Spleen (tissue), 13 donors: Measurements from ENCODE around the gene LRSAM1. TPM values are rescaled to one million over a fixed set of nuclear protein-coding genes. Genes with fewer than 3 reads are reported as not detected.

Source experiments
- DNase-seq: peaks from one replicate; pipeline ENCODE4 v3.0.0-alpha.2; 2020
- H3K27ac ChIP-seq, 8 donors: fragments of 200-600 bp; sonication (generic) in 7 of 8; 1 replicate in 4 of 8; 2 replicates in 4 of 8; pipeline versions ENCODE4 v1.5.0 to v1.8.0; 2016 to 2021; ENCODE audit warnings: inconsistent platforms in 4 of 8, mild to moderate bottlenecking in 4 of 8, moderate library complexity in 1 of 8
- H3K27me3 ChIP-seq, 7 donors: fragments of 200-600 bp; sonication (generic) in 6 of 7; replicated peaks in 1 of 7; 1 replicate in 4 of 7; 2 replicates in 3 of 7; pipeline versions ENCODE4 v1.5.0 to v1.8.0; 2016 to 2021; ENCODE audit warnings: inconsistent platforms in 3 of 7, mild to moderate bottlenecking in 1 of 7
- H3K36me3 ChIP-seq, 6 donors: fragments of 200-600 bp; sonication (generic) in 5 of 6; 1 replicate in 4 of 6; 2 replicates in 2 of 6; pipeline versions ENCODE4 v1.5.0 to v1.8.0; 2016 to 2021; ENCODE audit warnings: inconsistent platforms in 2 of 6
- H3K4me1 ChIP-seq, 6 donors: fragments of 200-600 bp; sonication (generic) in 5 of 6; 1 replicate in 3 of 6; 2 replicates in 3 of 6; pipeline versions ENCODE4 v1.5.0 to v1.8.0; 2016 to 2021; ENCODE audit warnings: inconsistent platforms in 3 of 6
- H3K4me3 ChIP-seq, 8 donors: fragments of 200-600 bp; sonication (generic) in 7 of 8; 1 replicate in 4 of 8; 2 replicates in 4 of 8; pipeline versions ENCODE4 v1.5.0 to v1.8.0; 2016 to 2021; ENCODE audit warnings: inconsistent platforms in 4 of 8, mild to moderate bottlenecking in 4 of 8, moderate library complexity in 2 of 8
- H3K9me3 ChIP-seq, 8 donors: fragments of 200-600 bp; sonication (generic) in 7 of 8; 1 replicate in 4 of 8; 2 replicates in 4 of 8; pipeline versions ENCODE4 v1.5.0 to v1.8.0; 2016 to 2021; ENCODE audit warnings: inconsistent platforms in 4 of 8
- CTCF ChIP-seq, 11 experiments: fragments of 200-600 bp in 7 of 11; fragments of 450-650 bp in 4 of 11; sonication (generic) in 4 of 11; IDR thresholded peaks in 8 of 11; conservative IDR thresholded peaks in 3 of 11; 1 replicate in 7 of 11; 2 replicates in 4 of 11; pipeline versions ENCODE4 v1.4.0 to v1.8.0; 2016 to 2021; ENCODE audit warnings: antibody characterized with exemption in 11 of 11, inconsistent platforms in 4 of 11, mild to moderate bottlenecking in 1 of 11
- POLR2A ChIP-seq, 3 donors: fragments of 450-650 bp; IDR thresholded peaks; one replicate each; pipeline ENCODE4 v1.5.1; 2017; ENCODE audit warnings: antibody characterized with exemption in 3 of 3, mild to moderate bottlenecking in 1 of 3
- POLR2AphosphoS5 ChIP-seq, 3 donors: sonication (generic); formaldehyde crosslinking; IDR thresholded peaks; one replicate each; pipeline ENCODE4 v1.5.1; 2017; ENCODE audit warnings: antibody characterized with exemption in 3 of 3
- WGBS, 5 donors: extraction: QIAGEN DNeasy Blood & Tissue Kit in 3 of 5; methylation state at CpG; one replicate each; pipeline versions ENCODE4 v1.1.5 to v1.1.7; 2013 to 2018; 5-methylcytosine and 5-hydroxymethylcytosine counted together
- intact Hi-C: fragments of 100-400 bp; cut with DNase I; formaldehyde crosslinking; loops from one replicate; pipeline ENCODE4 v1.15.0; 2023; ENCODE audit warnings: low total_unique reads
- long read RNA-seq, 2 donors: transcript quantifications; one replicate each; lab custom pipeline, GENCODE V29; 2026
- polyA plus RNA-seq, 3 donors: library from polyadenylated mRNA; stranded (reverse); fragments of 200-250 nt; gene quantifications; one replicate each; pipeline ENCODE4 v1.2.1, GENCODE V29; 2013
- total RNA-seq, 7 donors: library from RNA; depleted of rRNA in 3 of 7; stranded (reverse); fragments of >200 nt in 3 of 7; fragmentation: NEBNext Ultra II Directional in 4 of 7; extraction: Animal tissue kit (Norgen Biotek cat#: 25700) in 4 of 7; gene quantifications; one replicate each; pipeline versions ENCODE4 v1.1.0 to v1.2.1, GENCODE V29; 2016 to 2021
- donor health status: healthy with polysubstance abuse.
- donor health status: DM: no; HTN: no; CAD: no; lungs with moderate emphysema.
- donor health status: DM: no; HTN: no; CAD: no.
- donor health status: Bipolar disorder and iron deficiency.
- donor health status: healthy.
- donor health status: DM: no; HTN: no; CAD: no.
- donor health status: DM: yes; HTN: yes; CAD: no.

LRSAM1 gene
- 10 to 100 TPM; 18.3 to 29.7 (median 24.5) TPM for total RNA-seq
- 10 to 100 TPM; 13.5 to 32.1 (median 26.0) TPM for polyA plus RNA-seq
- long read RNA-seq, donor 1: 0 reads
- long read RNA-seq, donor 2, partial matches to known transcripts: 0 of 1 reads
- long read RNA-seq, donor 2, other reads (novel, unspliced or antisense): 0 of 1 reads

DNA sequence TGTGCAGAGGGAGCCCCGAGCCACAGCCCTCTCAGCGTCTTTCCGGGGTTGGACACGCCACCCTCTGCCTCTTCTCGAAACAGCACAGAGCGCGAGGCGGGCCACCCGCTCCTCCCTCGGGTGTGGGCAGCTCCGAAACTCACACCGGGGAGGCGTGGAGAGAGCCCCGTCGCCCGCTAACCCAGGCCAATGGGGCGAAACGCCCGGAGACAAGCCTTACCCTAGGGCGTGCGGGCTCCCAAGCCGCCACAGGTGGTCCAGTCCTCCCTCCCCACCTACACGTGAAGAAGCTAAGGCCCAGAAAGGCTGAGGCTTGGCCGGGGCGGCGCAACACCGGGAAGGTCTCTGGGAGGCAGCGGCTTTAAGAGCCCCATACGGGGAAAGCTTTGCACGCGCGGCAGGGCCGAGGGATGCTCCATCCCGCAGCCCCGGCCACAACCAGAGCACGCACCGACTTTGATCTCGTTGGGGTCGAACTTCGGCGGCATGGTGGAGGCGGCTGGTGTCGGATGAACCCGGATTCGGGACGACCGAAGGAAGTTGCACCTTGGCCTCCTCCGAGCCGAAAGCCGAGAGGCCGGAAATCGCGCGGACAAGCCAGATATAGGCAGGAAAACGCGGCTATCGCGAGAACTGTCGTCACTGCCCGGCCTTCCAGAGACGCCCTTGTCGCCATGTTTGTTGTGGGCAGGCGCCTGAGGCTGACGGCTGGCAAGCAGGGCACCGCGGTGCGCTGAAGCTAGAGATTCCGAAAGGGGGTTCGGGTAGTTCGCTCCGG, at the start of gene LRSAM1, which contains the start of gene RPL12:
Gene LRSAM1 (plus strand): TSS at position 681 of the 778 bp plus-strand sequence. CDS start 3,018 bp downstream, outside the sequence.
Gene RPL12 (minus strand): TSS at position 577 of the 778 bp plus-strand sequence. CDS start 89 bp downstream, at position 488.
- Histone ChIP-seq H3K4me1 (peaks cover 27 to 75% (median 49%) of the 10 kb centered on the region in 6 donors), H3K27me3 (no peaks in the 10 kb centered on the region), H3K4me3 (peak within 1 kb of the TSS; percentile 65 to 90 (median 81)), H3K27ac (peak within 1 kb of the TSS; percentile 90 to 96 (median 95)), H3K36me3 (peaks cover 0 to 75% (median 39%) of the 10 kb centered on the region in 6 donors), H3K9me3 (no peaks in the 10 kb centered on the region)
- TF ChIP-seq CTCF (IDR thresholded peaks at IDR 0.05 in 8 of 11, conservative IDR thresholded peaks at IDR 0.05 in 3 of 11) (peak in 5 of 11 experiments; percentile 5 to 35 (median 11)), POLR2A (IDR thresholded peaks at IDR 0.05) (peak; percentile 98 to 99 (median 99)), POLR2AphosphoS5 (IDR thresholded peaks at IDR 0.05) (peak; percentile 100)
- intact Hi-C loops: no loop called here
- 0 to 3% (median 1%) methylated on average over 24 to 71 of the region's 71 CpGs for WGBS, 5 donors
- peak; percentile 98 for DNase-seq

DNA sequence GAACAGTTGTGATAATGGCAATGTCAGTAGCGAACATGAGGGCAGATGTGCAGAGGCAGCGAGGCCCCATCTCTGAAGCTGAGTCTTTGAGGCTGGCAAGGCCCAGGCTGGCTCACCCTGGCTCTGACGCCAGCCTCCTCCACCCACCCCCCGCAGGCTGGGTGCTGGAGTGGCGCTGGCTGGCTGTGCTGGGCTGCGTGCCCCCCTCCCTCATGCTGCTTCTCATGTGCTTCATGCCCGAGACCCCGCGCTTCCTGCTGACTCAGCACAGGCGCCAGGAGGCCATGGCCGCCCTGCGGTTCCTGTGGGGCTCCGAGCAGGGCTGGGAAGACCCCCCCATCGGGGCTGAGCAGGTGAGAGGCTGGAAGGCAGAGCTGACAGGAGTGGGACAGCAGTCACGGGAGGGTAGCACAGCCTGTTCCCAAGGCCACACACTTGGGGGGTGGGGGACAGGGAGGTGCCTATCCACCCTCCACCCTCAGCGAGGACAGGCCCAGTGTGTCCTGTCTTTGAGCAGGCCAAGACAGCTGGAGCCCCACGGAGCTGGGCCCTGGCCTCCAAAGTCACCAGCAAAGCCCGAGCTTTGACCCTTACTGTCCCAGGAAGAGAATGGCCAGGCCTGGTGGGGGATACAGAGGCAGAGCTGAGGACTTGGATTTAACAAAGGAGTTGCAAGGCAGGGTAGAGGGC, 48.8 kb upstream of the LRSAM1 start:
- H3K36me3 ChIP-seq: peaks cover 0 to 76% (median 15%) of the 10 kb centered on the region in 6 donors
- 60 to 70% (median 66%) methylated on average over 6 to 18 of the region's 18 CpGs for WGBS, 5 donors
- no peaks in the 10 kb centered on the region for H3K9me3 ChIP-seq
- H3K27ac ChIP-seq: no peak overlapping the region
- peak; percentile 65 for DNase-seq
- no peak overlapping the region for H3K4me3 ChIP-seq
- intact Hi-C loops: no loop called here
- no peak for TF ChIP-seq POLR2A (IDR thresholded peaks at IDR 0.05)
- no peak for TF ChIP-seq CTCF (IDR thresholded peaks at IDR 0.05 in 8 of 11, conservative IDR thresholded peaks at IDR 0.05 in 3 of 11)
- TF ChIP-seq POLR2AphosphoS5 (IDR thresholded peaks at IDR 0.05): no peak
- H3K4me1 ChIP-seq: peaks cover 6 to 20% (median 14%) of the 10 kb centered on the region in 6 donors
- peaks cover 0 to 16% (median 0%) of the 10 kb centered on the region in 7 donors for H3K27me3 ChIP-seq

DNA sequence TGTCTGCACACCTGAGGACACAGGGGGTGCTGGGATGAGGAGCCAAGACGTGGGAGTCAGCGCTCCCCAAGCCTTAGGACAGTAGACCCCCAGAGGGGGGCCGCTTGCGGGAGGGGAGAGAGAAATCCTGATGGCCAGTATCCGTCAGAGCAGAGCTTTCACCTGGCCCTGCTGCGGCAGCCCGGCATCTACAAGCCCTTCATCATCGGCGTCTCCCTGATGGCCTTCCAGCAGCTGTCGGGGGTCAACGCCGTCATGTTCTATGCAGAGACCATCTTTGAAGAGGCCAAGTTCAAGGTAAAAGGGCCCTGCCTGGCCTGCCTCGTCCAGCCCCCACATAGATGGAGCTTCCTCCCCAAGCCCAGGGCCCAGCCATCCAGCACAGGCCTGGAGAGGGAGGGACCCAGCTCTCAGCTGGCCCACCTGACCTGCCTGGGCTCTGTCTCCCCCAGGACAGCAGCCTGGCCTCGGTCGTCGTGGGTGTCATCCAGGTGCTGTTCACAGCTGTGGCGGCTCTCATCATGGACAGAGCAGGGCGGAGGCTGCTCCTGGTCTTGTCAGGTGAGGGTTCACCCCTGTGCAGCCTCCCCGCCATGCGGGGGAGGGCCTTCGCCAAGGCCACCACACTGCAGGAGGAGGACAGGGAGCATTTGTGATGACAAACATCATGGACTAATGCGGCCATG, 47.7 kb upstream of the LRSAM1 start:
- DNase-seq: peak; percentile 58
- intact Hi-C loops: no loop called here
- no peaks in the 10 kb centered on the region for H3K9me3 ChIP-seq
- 86 to 98% (median 92%) methylated on average over 12 to 22 of the region's 22 CpGs for WGBS, 5 donors
- no peak overlapping the region for H3K4me3 ChIP-seq
- H3K27ac ChIP-seq: no peak overlapping the region
- TF ChIP-seq POLR2AphosphoS5 (IDR thresholded peaks at IDR 0.05): no peak
- no peak for TF ChIP-seq CTCF (IDR thresholded peaks at IDR 0.05 in 8 of 11, conservative IDR thresholded peaks at IDR 0.05 in 3 of 11)
- no peak for TF ChIP-seq POLR2A (IDR thresholded peaks at IDR 0.05)
- H3K4me1 ChIP-seq: peaks cover 0 to 9% (median 3%) of the 10 kb centered on the region in 6 donors
- H3K36me3 ChIP-seq: peaks cover 0 to 81% (median 15%) of the 10 kb centered on the region in 6 donors
- peaks cover 0 to 5% (median 0%) of the 10 kb centered on the region in 7 donors for H3K27me3 ChIP-seq
